ENCODE measurements around the gene PELI2. TPM values are rescaled to one million over a fixed set of nuclear protein-coding genes. Genes with fewer than 3 reads are reported as not detected.

PELI2 gene
- total RNA-seq, 1 experiment from 2014 or later: 19.5 TPM

DNA sequence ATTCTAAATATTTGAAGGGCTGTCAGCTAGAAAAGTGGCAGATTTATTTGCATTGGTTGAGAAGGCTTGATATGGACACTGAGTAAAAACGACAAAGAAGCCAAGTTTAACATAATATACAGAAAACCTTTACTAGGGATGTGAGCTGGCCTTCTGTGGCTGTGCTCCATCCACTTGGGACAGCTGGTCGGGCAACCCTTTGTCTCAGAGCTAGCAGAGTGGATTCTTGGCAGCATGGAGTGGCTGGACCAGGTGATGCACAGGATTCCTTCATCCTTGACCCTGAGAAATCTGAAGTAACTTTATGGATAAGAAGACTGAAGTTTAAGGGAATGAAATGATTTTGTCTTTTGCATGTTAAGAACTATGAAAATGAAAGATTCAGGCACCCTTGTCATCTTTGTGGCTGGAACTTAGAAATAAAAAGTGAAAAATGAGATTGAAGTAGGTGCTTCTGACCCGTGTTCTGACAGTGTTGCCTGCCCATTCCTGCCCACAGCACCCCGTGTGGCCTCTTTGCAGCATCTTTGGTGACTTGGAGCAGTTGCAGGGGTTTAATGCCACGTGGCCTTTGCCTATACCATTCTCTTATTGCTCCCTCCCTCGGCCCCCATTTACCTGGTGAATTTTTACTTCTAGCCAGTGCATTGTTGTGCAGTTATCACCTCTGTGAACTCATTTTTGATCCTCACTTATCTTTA lies 32.6 kb downstream of the PELI2 start:
- Mint-ChIP-seq H3K27me3 (ENCODE audit: unreplicated experiment) (no peaks in the 10 kb centered on the region), H3K4me1 (ENCODE audit: low read depth, unreplicated experiment) (peaks cover 27% of the 10 kb centered on the region), H3K4me3 (ENCODE audit: low read depth, unreplicated experiment) (no peak overlapping the region), H3K36me3 (ENCODE audit: insufficient read depth, unreplicated experiment) (no peaks in the 10 kb centered on the region), H3K9me3 (ENCODE audit: low read depth, unreplicated experiment) (no peaks in the 10 kb centered on the region), H3K27ac (ENCODE audit: unreplicated experiment) (no peak overlapping the region)
- intact Hi-C loops (cut with micrococcal nuclease; ENCODE audit: unreplicated experiment): no loop called here
- CTCF ChIA-PET: no interaction called here
- no TSS peak for BruUV-seq (replicated peaks)
- no peak for TF ChIP-seq CTCF (IDR thresholded peaks at IDR 0.05; ENCODE audit: unreplicated experiment)
- no peak for DNase-seq

DNA sequence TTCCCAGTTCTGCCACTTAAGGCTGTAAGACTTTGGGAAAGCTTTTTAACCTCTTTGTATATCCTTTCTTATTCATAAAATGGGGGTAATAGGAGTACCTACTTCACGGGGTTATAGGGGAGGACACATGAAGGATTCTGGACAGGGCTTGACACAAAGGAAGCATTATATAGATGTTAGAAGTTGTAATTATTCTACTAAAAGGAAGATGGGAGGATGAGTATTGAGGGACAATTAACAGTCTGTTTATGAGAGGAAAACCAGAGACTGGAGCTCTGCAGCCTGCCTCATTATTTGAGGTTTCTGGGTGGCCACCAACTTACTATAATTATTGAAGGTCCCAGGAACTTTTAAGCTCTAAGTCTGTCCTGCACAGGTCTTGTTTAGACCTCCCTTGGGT lies 34.0 kb downstream of the PELI2 start:
- intact Hi-C loops (cut with micrococcal nuclease; ENCODE audit: unreplicated experiment): no loop called here
- BruUV-seq (replicated peaks): no TSS peak

GRCh38 chr14:56153267-56153666 lies 35.1 kb downstream of the PELI2 start:
- DNase-seq: no peak
- H3K4me1 Mint-ChIP-seq (ENCODE audit: low read depth, unreplicated experiment): peaks cover 8% of the 10 kb centered on the region
- no TSS peak for BruUV-seq (replicated peaks)

More for the DNA sequence above, 34.0 kb downstream of the PELI2 start:
- no peak overlapping the region for H3K4me3 Mint-ChIP-seq (ENCODE audit: low read depth, unreplicated experiment)
- TF ChIP-seq CTCF (IDR thresholded peaks at IDR 0.05; ENCODE audit: unreplicated experiment): no peak
- H3K27ac Mint-ChIP-seq (ENCODE audit: unreplicated experiment): no peak overlapping the region
- no peaks in the 10 kb centered on the region for H3K9me3 Mint-ChIP-seq (ENCODE audit: low read depth, unreplicated experiment)
- no peak for DNase-seq
- H3K27me3 Mint-ChIP-seq (ENCODE audit: unreplicated experiment): no peaks in the 10 kb centered on the region
- H3K36me3 Mint-ChIP-seq (ENCODE audit: insufficient read depth, unreplicated experiment): no peaks in the 10 kb centered on the region
- CTCF ChIA-PET: no interaction called here
- peaks cover 19% of the 10 kb centered on the region for H3K4me1 Mint-ChIP-seq (ENCODE audit: low read depth, unreplicated experiment)

DNA sequence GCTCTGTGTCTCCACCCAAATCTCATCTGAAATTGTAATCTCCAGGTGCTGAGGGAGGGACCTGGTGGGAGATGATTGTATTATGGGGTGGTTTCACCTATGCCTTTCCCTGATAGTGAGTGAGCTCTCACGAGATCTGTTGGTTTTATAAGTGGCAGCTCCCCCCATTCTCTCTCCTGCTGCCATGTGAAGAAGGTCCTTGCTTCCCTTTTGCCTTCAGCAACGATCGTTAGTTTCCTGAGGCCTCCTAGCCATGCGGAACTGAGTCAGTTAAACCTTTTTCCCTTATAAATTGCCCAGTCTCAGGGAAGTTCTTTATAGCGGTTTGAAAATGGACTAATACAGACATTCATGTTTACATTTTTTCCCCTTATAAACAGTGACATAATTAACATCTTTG lies 36.1 kb downstream of the PELI2 start:
- Mint-ChIP-seq H3K9me3 (ENCODE audit: low read depth, unreplicated experiment) (no peaks in the 10 kb centered on the region), H3K36me3 (ENCODE audit: insufficient read depth, unreplicated experiment) (no peaks in the 10 kb centered on the region), H3K4me3 (ENCODE audit: low read depth, unreplicated experiment) (no peak overlapping the region), H3K4me1 (ENCODE audit: low read depth, unreplicated experiment) (no peaks in the 10 kb centered on the region), H3K27me3 (ENCODE audit: unreplicated experiment) (no peaks in the 10 kb centered on the region), H3K27ac (ENCODE audit: unreplicated experiment) (no peak overlapping the region)
- intact Hi-C loops (cut with micrococcal nuclease; ENCODE audit: unreplicated experiment): no loop called here
- CTCF ChIA-PET: no interaction called here
- DNase-seq: no peak
- TF ChIP-seq CTCF (IDR thresholded peaks at IDR 0.05; ENCODE audit: unreplicated experiment): no peak
- no TSS peak for BruUV-seq (replicated peaks)

More at GRCh38 chr14:56153267-56153666, 35.1 kb downstream of the PELI2 start:
- Mint-ChIP-seq H3K27ac (ENCODE audit: unreplicated experiment) (no peak overlapping the region), H3K36me3 (ENCODE audit: insufficient read depth, unreplicated experiment) (no peaks in the 10 kb centered on the region), H3K9me3 (ENCODE audit: low read depth, unreplicated experiment) (no peaks in the 10 kb centered on the region), H3K4me3 (ENCODE audit: low read depth, unreplicated experiment) (no peak overlapping the region), H3K27me3 (ENCODE audit: unreplicated experiment) (no peaks in the 10 kb centered on the region)
- no peak for TF ChIP-seq CTCF (IDR thresholded peaks at IDR 0.05; ENCODE audit: unreplicated experiment)
- CTCF ChIA-PET: no interaction called here
- intact Hi-C loops (cut with micrococcal nuclease; ENCODE audit: unreplicated experiment): no loop called here
